Measurements from ENCODE around the gene GK2. TPM values are rescaled to one million over a fixed set of nuclear protein-coding genes. Genes with fewer than 3 reads are reported as not detected.

GK2 gene
- total RNA-seq, 2 donors from 2014 or later = not detected

DNA sequence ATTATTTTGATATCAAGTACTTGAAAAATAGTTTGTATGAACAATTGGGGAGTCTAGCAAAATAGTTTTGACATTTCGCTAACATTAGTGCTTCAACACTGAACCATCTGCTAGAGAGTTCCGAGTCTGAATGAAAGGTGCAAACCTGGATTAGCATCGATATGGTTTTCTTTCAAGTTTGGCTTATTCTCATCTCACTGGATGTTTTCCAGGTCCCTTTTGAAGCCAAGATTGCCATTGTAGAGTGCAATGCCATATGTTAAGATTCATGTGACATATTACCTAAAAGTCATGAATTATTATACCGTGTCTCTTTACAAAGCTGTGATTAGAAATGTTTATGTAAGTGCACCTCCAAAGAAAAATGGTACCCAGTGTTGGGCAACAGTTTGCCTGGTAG is 45.4 kb downstream of the GK2 start:
- 74 to 84% methylated on average over 4 of the region's 4 CpGs for WGBS, 2 donors
- DNase-seq (no peak), ATAC-seq (no peak)
- Histone ChIP-seq H3K9me3 (no peaks in the 10 kb centered on the region), H3K27ac (no peak overlapping the region), H3K36me3 (replicated peaks in 1 of 2; ENCODE audit: insufficient read depth in 1 of 2, low read depth in 2 of 2) (no peaks in the 10 kb centered on the region), H3K4me3 (no peak overlapping the region), H3K4me1 (no peaks in the 10 kb centered on the region), H3K27me3 (no peaks in the 10 kb centered on the region)
- TF ChIP-seq, protein P1, sequence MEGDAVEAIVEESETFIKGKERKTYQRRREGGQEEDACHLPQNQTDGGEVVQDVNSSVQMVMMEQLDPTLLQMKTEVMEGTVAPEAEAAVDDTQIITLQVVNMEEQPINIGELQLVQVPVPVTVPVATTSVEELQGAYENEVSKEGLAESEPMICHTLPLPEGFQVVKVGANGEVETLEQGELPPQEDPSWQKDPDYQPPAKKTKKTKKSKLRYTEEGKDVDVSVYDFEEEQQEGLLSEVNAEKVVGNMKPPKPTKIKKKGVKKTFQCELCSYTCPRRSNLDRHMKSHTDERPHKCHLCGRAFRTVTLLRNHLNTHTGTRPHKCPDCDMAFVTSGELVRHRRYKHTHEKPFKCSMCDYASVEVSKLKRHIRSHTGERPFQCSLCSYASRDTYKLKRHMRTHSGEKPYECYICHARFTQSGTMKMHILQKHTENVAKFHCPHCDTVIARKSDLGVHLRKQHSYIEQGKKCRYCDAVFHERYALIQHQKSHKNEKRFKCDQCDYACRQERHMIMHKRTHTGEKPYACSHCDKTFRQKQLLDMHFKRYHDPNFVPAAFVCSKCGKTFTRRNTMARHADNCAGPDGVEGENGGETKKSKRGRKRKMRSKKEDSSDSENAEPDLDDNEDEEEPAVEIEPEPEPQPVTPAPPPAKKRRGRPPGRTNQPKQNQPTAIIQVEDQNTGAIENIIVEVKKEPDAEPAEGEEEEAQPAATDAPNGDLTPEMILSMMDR (IDR thresholded peaks at IDR 0.05) = no peak
- no peak for TF ChIP-seq POLR2A (IDR thresholded peaks at IDR 0.05)
- intact Hi-C loops (cut with DNase I) = no loop called here

DNA sequence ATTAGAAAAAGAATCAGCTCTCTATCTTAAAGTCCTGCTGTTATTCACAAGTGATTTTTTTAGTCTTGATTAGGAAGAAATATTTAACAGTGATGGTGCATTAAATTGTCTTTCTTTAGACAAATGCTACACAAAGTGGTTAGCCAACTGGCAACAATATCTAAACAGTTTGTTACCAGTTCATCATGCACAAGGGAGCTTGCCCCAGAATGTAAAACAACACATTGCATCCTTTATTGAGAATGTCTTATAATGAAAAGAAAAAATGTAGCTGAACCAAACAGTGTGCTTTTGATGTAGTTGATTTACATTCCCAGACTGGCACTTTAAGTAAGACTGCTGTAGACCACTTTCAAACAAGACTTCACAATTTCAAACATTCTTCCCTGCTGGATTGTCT is 48.0 kb downstream of the GK2 start:
- DNase-seq (no peak), ATAC-seq (no peak)
- Histone ChIP-seq H3K4me3 (no peak overlapping the region), H3K36me3 (replicated peaks in 1 of 2; ENCODE audit: insufficient read depth in 1 of 2, low read depth in 2 of 2) (no peaks in the 10 kb centered on the region), H3K27ac (no peak overlapping the region), H3K9me3 (no peaks in the 10 kb centered on the region), H3K27me3 (no peaks in the 10 kb centered on the region), H3K4me1 (no peaks in the 10 kb centered on the region)
- intact Hi-C loops (cut with DNase I) = no loop called here
- no peak for TF ChIP-seq POLR2A (IDR thresholded peaks at IDR 0.05)
- TF ChIP-seq, protein P1 (IDR thresholded peaks at IDR 0.05) = no peak

DNA sequence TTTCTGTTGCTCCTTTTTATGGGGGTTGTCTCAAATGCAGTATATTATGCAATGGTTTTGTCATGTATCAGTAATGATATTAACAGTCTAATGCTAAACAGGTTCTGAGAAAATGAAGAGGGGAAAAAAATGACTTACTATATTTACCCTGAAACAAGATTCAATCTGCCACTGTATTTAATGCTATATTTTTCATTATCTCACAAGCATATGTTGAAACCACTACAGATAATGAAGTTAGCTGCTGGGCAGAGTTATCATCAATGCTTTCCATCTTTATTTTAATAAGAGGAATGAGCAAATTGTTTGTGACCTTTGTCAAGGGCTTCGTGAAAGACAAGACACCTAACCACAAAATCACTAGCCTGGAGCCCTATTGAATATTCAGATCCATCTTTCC is 49.6 kb downstream of the GK2 start:
- DNase-seq (no peak), ATAC-seq (no peak)
- Histone ChIP-seq H3K4me3 (no peak overlapping the region), H3K4me1 (no peaks in the 10 kb centered on the region), H3K9me3 (no peaks in the 10 kb centered on the region), H3K27me3 (no peaks in the 10 kb centered on the region), H3K27ac (no peak overlapping the region), H3K36me3 (replicated peaks in 1 of 2; ENCODE audit: insufficient read depth in 1 of 2, low read depth in 2 of 2) (no peaks in the 10 kb centered on the region)
- TF ChIP-seq, protein P1 (IDR thresholded peaks at IDR 0.05) = no peak
- no peak for TF ChIP-seq POLR2A (IDR thresholded peaks at IDR 0.05)
- intact Hi-C loops (cut with DNase I) = no loop called here
- WGBS, 2 donors = 61 to 75% methylated on average over 1 of the region's 1 CpG

DNA sequence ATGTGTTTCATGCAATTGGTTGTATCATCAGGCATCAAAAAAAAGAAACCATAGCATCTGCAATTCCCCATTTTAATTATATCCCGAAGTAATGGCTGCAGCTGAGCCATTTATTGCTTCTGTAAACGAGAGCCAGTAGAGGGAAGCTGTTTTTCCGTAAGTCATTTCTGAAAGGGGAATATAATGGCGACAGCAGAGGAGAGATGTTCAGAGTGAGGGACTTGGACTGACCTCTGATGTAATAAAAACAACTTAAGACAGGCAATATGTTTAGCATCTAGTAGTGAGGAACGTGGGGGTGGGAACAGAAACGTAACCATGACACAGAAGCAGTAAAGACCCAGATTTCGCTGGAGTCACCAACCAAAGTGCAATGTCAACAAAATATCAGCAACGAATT is 50.7 kb downstream of the GK2 start:
- ATAC-seq (no peak), DNase-seq (no peak)
- Histone ChIP-seq H3K4me3 (no peak overlapping the region), H3K27me3 (no peaks in the 10 kb centered on the region), H3K27ac (no peak overlapping the region), H3K4me1 (no peaks in the 10 kb centered on the region), H3K9me3 (no peaks in the 10 kb centered on the region), H3K36me3 (replicated peaks in 1 of 2; ENCODE audit: insufficient read depth in 1 of 2, low read depth in 2 of 2) (no peaks in the 10 kb centered on the region)
- intact Hi-C loops (cut with DNase I) = no loop called here
- TF ChIP-seq POLR2A (IDR thresholded peaks at IDR 0.05) = no peak
- TF ChIP-seq, protein P1 (IDR thresholded peaks at IDR 0.05) = no peak
- WGBS, 2 donors = 53 to 62% methylated on average over 8 of the region's 8 CpGs

Other genes with a start within 250 kb of the GK2 start
- not detected for gene NAA11, start 82.2 kb downstream of the GK2 start, total RNA-seq

Measured in body of pancreas (tissue), 4 donors.